GM23338 (cell line): Measurements from ENCODE around the gene ACBD4. TPM values are rescaled to one million over a fixed set of nuclear protein-coding genes. Genes with fewer than 3 reads are reported as not detected.

Experiments used
- ATAC-seq: fragments of 200-7000 bp; cut with Tn5 transposase; 3 replicates; pipeline ENCODE4 v1.9.1; 2020
- DNase-seq: peaks from one replicate; pipeline ENCODE4 v3.0.0-alpha.2; 2015; ENCODE audit warnings: low spot score
- H2AFZ ChIP-seq: fragments of 200-600 bp; sonication (generic); 2 replicates; pipeline ENCODE4 v1.8.0; 2016; ENCODE audit warnings: antibody characterized with exemption, mild to moderate bottlenecking, moderate library complexity
- H3F3A ChIP-seq: fragments of 200-600 bp; sonication (generic); replicated peaks from 2 replicates; pipeline ENCODE4 v1.8.0; 2017; ENCODE audit warnings: antibody characterized with exemption, mixed run types, low read depth
- H3K27ac ChIP-seq: fragments of 200-600 bp; sonication (generic); 2 replicates; pipeline ENCODE4 v1.6.1; 2016; ENCODE audit warnings: low read depth
- H3K27me3 ChIP-seq: fragments of 200-600 bp; sonication (generic); 2 replicates; pipeline ENCODE4 v1.8.0; 2016; ENCODE audit warnings: mild to moderate bottlenecking, mixed run types, moderate library complexity; ENCODE audit not compliant: insufficient read depth
- H3K36me3 ChIP-seq: fragments of 200-600 bp; sonication (generic); 2 replicates; pipeline ENCODE4 v1.8.0; 2016; ENCODE audit warnings: mild to moderate bottlenecking; ENCODE audit not compliant: insufficient read depth
- H3K4me1 ChIP-seq: fragments of 200-600 bp; sonication (generic); 2 replicates; pipeline ENCODE4 v1.8.0; 2016; ENCODE audit warnings: mild to moderate bottlenecking, moderate library complexity; ENCODE audit not compliant: insufficient read depth
- H3K4me2 ChIP-seq: fragments of 200-600 bp; sonication (generic); 2 replicates; pipeline ENCODE4 v1.7.1; 2017; ENCODE audit warnings: mixed run types
- H3K4me3 ChIP-seq: fragments of 200-600 bp; sonication (generic); 2 replicates; pipeline ENCODE4 v1.6.1; 2016; ENCODE audit warnings: mixed run types
- H3K79me2 ChIP-seq: fragments of 200-600 bp; sonication (generic); replicated peaks from 2 replicates; pipeline ENCODE4 v1.8.0; 2017; ENCODE audit warnings: mild to moderate bottlenecking; ENCODE audit not compliant: insufficient read depth
- H3K9me2 ChIP-seq: fragments of 200-600 bp; sonication (generic); 2 replicates; pipeline ENCODE4 v1.8.0; 2017; ENCODE audit not compliant: insufficient read depth
- H4K20me1 ChIP-seq: fragments of 200-600 bp; sonication (generic); replicated peaks from 2 replicates; pipeline ENCODE4 v1.8.0; 2017; ENCODE audit warnings: mild to moderate bottlenecking; ENCODE audit not compliant: insufficient read depth
- H3K27ac Mint-ChIP-seq: 2 replicates; pipeline ENCODE4 v1.8.0; 2020; ENCODE audit warnings: inconsistent platforms, mild to moderate bottlenecking, moderate library complexity, mixed read lengths
- H3K27me3 Mint-ChIP-seq: 3 replicates; pipeline ENCODE4 v1.8.0; 2022; ENCODE audit warnings: low read depth, mild to moderate bottlenecking, moderate library complexity, mixed read lengths, inconsistent platforms; ENCODE audit not compliant: insufficient read depth, poor library complexity
- H3K36me3 Mint-ChIP-seq: 3 replicates; pipeline ENCODE4 v1.8.0; 2021; ENCODE audit warnings: low read depth, mild to moderate bottlenecking, inconsistent platforms, moderate library complexity, mixed read lengths
- H3K4me1 Mint-ChIP-seq: 3 replicates; pipeline ENCODE4 v1.8.0; 2020; ENCODE audit warnings: mild to moderate bottlenecking, inconsistent platforms, mixed read lengths
- H3K4me3 Mint-ChIP-seq: 3 replicates; pipeline ENCODE4 v1.8.0; 2021; ENCODE audit warnings: moderate library complexity, mild to moderate bottlenecking, inconsistent platforms, mixed read lengths
- H3K9me3 Mint-ChIP-seq: 3 replicates; pipeline ENCODE4 v1.8.0; 2020; ENCODE audit warnings: moderate library complexity, mild to moderate bottlenecking, inconsistent platforms, mixed read lengths
- CREB1 ChIP-seq: fragments of 250-450 bp; sonication (Bioruptor Pico); IDR thresholded peaks from 2 replicates; pipeline ENCODE4 v1.5.0; 2020; ENCODE audit warnings: low read depth, mild to moderate bottlenecking, moderate library complexity
- EZH2 ChIP-seq: fragments of 200-600 bp; sonication (generic); IDR thresholded peaks from one replicate; pipeline ENCODE4 v1.8.0; 2017; ENCODE audit warnings: antibody characterized with exemption, mild to moderate bottlenecking, low read depth; ENCODE audit not compliant: unreplicated experiment
- JUNB ChIP-seq: IDR thresholded peaks from one replicate; pipeline ENCODE4 v1.6.1; 2016; ENCODE audit warnings: antibody characterized with exemption; ENCODE audit not compliant: unreplicated experiment
- NANOG ChIP-seq: IDR thresholded peaks from 2 replicates; pipeline ENCODE4 v1.6.1; 2016; ENCODE audit warnings: antibody characterized with exemption, borderline replicate concordance
- REST ChIP-seq: IDR thresholded peaks from one replicate; pipeline ENCODE4 v1.6.1; 2018; ENCODE audit warnings: antibody characterized with exemption; ENCODE audit not compliant: unreplicated experiment
- STAT1 ChIP-seq: IDR thresholded peaks from one replicate; pipeline ENCODE4 v1.6.1; 2016; ENCODE audit warnings: antibody characterized with exemption; ENCODE audit not compliant: unreplicated experiment
- ZNF331 ChIP-seq: fragments of 250-450 bp; sonication (Bioruptor Pico); IDR thresholded peaks from 2 replicates; pipeline ENCODE4 v1.5.0; 2020; ENCODE audit warnings: low read depth, mild to moderate bottlenecking, moderate library complexity
- ZNF462 ChIP-seq: fragments of 250-450 bp; sonication (Bioruptor Pico); IDR thresholded peaks from 2 replicates; pipeline ENCODE4 v1.5.0; 2020; ENCODE audit warnings: mild to moderate bottlenecking, moderate library complexity
- polyA plus RNA-seq: library from polyadenylated mRNA; unstranded; fragments of >200 nt; fragmentation: Nextera tagmentation; extraction: Ambion mirVana; gene quantifications from 2 replicates; pipeline ENCODE4 v1.2.1, GENCODE V29; 2016
- total RNA-seq: library from RNA; depleted of rRNA; stranded (reverse); fragments of >200 nt; shearing (Covaris generic); gene quantifications from 2 replicates; pipeline ENCODE4 v1.2.3, GENCODE V29; 2014
- TF ChIP-seq, protein P1 (sequence below): IDR thresholded peaks from 2 replicates; pipeline ENCODE4 v1.6.1; 2016; ENCODE audit warnings: antibody characterized with exemption

The ACBD4 gene
- total and polyA plus RNA-seq, 2 experiments from 2014 or later = 4.5 to 6.7 TPM

GRCh38 chr17:45125509-45125908 is 10.0 kb upstream of the ACBD4 start:
- 0 out of 2 replicates have a peak, but pooled peaks cover 4% of the 10 kb centered on the region for H3F3A ChIP-seq
- H3K36me3 Mint-ChIP-seq = no peaks in the 10 kb centered on the region
- H3K4me3 ChIP-seq = no peak overlapping the region
- no peaks in the 10 kb centered on the region; the same call in 1 of the 2 replicates for H4K20me1 ChIP-seq
- H3K27ac ChIP-seq = no peak overlapping the region
- H3K79me2 ChIP-seq = 0 out of 2 replicates have a peak, but pooled peaks cover 2% of the 10 kb centered on the region
- H3K36me3 ChIP-seq = no peaks in the 10 kb centered on the region
- H3K9me2 ChIP-seq = no peaks in the 10 kb centered on the region
- H3K27me3 ChIP-seq = no peaks in the 10 kb centered on the region
- H3K27me3 Mint-ChIP-seq = peaks cover 24% of the 10 kb centered on the region
- H3K9me3 Mint-ChIP-seq = no peaks in the 10 kb centered on the region
- H3K4me1 ChIP-seq = no peaks in the 10 kb centered on the region
- ATAC-seq (no peak), DNase-seq (no peak)
- no peak overlapping the region for H3K27ac Mint-ChIP-seq
- no peak overlapping the region for H3K4me2 ChIP-seq
- H2AFZ ChIP-seq = no peak overlapping the region
- no peak overlapping the region for H3K4me3 Mint-ChIP-seq
- peaks cover 11% of the 10 kb centered on the region for H3K4me1 Mint-ChIP-seq
- TF ChIP-seq EZH2 (no peak), ZNF331 (no peak), ZNF462 (CRISPR knock-in tag) (no peak), STAT1 (no peak), JUNB (no peak), NANOG (no peak), REST (no peak), CREB1 (CRISPR knock-in tag) (no peak)
- TF ChIP-seq, protein P1, sequence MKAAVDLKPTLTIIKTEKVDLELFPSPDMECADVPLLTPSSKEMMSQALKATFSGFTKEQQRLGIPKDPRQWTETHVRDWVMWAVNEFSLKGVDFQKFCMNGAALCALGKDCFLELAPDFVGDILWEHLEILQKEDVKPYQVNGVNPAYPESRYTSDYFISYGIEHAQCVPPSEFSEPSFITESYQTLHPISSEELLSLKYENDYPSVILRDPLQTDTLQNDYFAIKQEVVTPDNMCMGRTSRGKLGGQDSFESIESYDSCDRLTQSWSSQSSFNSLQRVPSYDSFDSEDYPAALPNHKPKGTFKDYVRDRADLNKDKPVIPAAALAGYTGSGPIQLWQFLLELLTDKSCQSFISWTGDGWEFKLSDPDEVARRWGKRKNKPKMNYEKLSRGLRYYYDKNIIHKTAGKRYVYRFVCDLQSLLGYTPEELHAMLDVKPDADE = no peak
